Neutrophil (primary cell): Measurements from ENCODE around the gene RASAL3.
"Not testable (repeated sequence)": the region's sequence is repeated elsewhere in the genome, so short reads cannot be mapped to it uniquely, and the experiment has no call there.

Experiments
- H3K27ac ChIP-seq: fragments of 200-600 bp; sonication (generic); 2 replicates; pipeline ENCODE4 v1.5.1; 2016; ENCODE audit warnings: mild to moderate bottlenecking, moderate library complexity
- H3K27me3 ChIP-seq: fragments of 200-600 bp; sonication (generic); 2 replicates; pipeline ENCODE4 v1.6.0; 2016; ENCODE audit warnings: mild to moderate bottlenecking
- H3K36me3 ChIP-seq: fragments of 200-600 bp; sonication (generic); 2 replicates; pipeline ENCODE4 v1.5.1; 2017
- H3K4me1 ChIP-seq, 2 experiments: fragments of 200-600 bp in 1 of 2; sonication (generic) in 1 of 2; 1 replicate in 1 of 2; 2 replicates in 1 of 2; pipeline versions ENCODE4 v1.5.1 to v1.6.1; 2013 to 2016; ENCODE audit warnings: low read depth in 1 of 2, low read length in 1 of 2, mild to moderate bottlenecking in 1 of 2, moderate library complexity in 1 of 2; ENCODE audit not compliant: control insufficient read depth in 1 of 2, insufficient read depth in 1 of 2
- H3K4me3 ChIP-seq, 2 experiments: fragments of 200-600 bp in 1 of 2; sonication (generic) in 1 of 2; 1 replicate in 1 of 2; 2 replicates in 1 of 2; pipeline ENCODE4 v1.5.1; 2013 to 2016; ENCODE audit warnings: low read depth in 1 of 2, low read length in 1 of 2, mild to moderate bottlenecking in 1 of 2, moderate library complexity in 1 of 2
- H3K9me3 ChIP-seq: fragments of 200-600 bp; sonication (generic); 2 replicates; pipeline ENCODE4 v1.5.1; 2016
- TF ChIP-seq, protein P1 (sequence below): fragments of 200-600 bp; sonication (generic); IDR thresholded peaks from 2 replicates; pipeline ENCODE4 v1.5.1; 2016; ENCODE audit warnings: antibody characterized with exemption

The RASAL3 gene

DNA sequence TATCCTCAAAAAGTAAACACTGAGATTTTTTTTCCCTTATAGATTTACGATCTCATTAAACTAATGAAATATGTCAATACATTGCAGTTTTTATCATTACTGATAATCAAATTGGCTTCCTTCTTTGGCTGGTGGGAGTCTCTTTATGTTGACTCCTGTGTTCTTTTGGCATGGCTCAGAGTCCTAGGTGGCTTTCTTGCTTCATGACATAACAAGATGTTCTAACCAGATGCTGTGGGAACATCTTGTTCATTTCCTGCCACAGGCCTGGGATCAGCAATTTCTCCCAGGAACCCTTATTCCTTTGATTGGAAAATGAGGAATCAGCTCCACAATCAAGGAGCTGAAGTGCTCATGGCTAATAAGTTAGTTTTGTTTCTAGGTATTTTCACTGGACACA lies 30.8 kb upstream of the RASAL3 start:
- TF ChIP-seq, protein P1, sequence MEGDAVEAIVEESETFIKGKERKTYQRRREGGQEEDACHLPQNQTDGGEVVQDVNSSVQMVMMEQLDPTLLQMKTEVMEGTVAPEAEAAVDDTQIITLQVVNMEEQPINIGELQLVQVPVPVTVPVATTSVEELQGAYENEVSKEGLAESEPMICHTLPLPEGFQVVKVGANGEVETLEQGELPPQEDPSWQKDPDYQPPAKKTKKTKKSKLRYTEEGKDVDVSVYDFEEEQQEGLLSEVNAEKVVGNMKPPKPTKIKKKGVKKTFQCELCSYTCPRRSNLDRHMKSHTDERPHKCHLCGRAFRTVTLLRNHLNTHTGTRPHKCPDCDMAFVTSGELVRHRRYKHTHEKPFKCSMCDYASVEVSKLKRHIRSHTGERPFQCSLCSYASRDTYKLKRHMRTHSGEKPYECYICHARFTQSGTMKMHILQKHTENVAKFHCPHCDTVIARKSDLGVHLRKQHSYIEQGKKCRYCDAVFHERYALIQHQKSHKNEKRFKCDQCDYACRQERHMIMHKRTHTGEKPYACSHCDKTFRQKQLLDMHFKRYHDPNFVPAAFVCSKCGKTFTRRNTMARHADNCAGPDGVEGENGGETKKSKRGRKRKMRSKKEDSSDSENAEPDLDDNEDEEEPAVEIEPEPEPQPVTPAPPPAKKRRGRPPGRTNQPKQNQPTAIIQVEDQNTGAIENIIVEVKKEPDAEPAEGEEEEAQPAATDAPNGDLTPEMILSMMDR, result no peak
- peaks cover 20% of the 10 kb centered on the region for H3K27me3 ChIP-seq
- H3K9me3 ChIP-seq, result no peaks in the 10 kb centered on the region
- H3K36me3 ChIP-seq, result no peaks in the 10 kb centered on the region
- no peak overlapping the region for H3K27ac ChIP-seq
- H3K4me3 ChIP-seq, result no peak overlapping the region
- no peaks in the 10 kb centered on the region for H3K4me1 ChIP-seq

DNA sequence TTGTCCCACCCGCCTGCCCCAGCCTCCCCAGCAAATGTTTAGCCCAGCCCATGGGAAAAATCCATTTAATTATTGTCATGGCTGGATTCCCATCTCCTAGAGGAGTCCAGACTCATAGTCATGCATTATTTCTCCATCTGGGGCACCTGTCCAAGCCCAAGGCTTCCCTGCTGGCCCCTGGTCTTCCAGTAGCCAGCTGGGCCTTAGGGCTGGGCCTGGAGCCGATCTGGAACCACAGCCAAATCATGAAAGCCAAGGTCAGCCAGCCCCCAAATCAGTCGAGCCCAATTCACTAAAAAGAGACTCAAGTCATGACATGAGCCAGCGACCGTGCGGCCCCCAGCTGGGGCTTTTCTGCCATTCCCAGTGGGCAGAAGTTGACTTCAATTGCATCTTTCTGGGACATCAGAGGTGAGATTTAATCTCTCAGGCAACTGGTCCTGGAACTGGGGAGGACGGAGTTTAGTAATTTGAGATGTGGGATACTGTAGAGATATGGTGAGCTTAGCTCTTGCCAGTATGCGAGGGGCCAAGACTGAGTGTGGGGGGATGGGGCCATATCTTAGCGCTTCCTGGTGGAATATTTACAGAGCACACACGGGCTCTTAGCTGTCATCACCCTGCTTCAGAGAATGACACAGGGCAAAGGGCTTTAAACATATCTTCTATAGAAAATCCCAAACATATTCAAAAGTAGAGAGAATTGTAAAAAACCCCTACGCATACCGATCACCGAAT lies 24.3 kb upstream of the RASAL3 start:
- TF ChIP-seq, protein P1, result no peak
- peaks cover 7% of the 10 kb centered on the region for H3K27me3 ChIP-seq
- H3K36me3 ChIP-seq, result no peaks in the 10 kb centered on the region
- no peak overlapping the region for H3K4me3 ChIP-seq
- no peaks in the 10 kb centered on the region for H3K9me3 ChIP-seq
- H3K27ac ChIP-seq, result no peak overlapping the region
- no peaks in the 10 kb centered on the region for H3K4me1 ChIP-seq

DNA sequence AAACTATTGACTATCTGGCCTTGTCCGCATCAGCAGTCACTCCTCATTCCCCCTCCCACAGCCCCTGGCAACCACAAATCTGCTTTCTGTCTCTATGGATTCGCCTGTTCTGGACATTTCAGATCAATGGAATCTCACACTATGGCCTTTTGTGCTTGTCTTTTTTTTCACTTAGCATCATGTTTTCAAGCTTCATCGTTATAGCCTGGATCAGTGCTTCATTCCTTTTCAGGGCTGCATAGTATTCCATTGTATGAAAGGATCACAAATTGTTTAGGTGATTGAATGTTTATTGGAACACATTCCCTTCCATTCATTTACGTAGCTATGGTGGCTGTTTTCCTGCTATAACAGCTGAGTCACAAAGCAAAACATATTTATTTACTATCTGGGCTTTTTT lies 22.7 kb upstream of the RASAL3 start:
- H3K4me3 ChIP-seq, result no peak overlapping the region
- no peaks in the 10 kb centered on the region for H3K4me1 ChIP-seq
- no peak overlapping the region for H3K27ac ChIP-seq
- H3K9me3 ChIP-seq, result no peaks in the 10 kb centered on the region
- H3K27me3 ChIP-seq, result no peaks in the 10 kb centered on the region
- TF ChIP-seq, protein P1, result no peak
- no peaks in the 10 kb centered on the region for H3K36me3 ChIP-seq

DNA sequence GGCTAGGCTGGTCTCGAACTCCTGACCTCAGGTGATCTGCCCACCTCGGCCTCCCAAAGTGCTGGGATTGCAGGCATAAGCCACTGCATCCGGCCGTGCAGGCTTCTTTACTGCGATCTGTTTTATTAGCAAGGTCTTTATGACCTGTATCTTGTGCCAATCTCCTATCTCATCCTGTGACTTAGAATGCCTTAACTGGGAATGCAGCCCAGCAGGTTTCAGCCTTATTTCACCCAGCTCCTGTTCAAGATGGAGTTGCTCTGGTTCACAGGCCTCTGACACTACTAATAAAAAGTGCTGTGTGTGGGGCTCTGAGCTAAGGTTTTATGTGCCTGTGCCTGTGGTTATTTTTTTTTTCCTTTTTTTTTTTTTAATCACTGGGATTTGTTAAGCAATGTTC lies 21.4 kb upstream of the RASAL3 start:
- not testable (repeated sequence) for H3K36me3 ChIP-seq, H3K27me3 ChIP-seq, H3K4me1 ChIP-seq, H3K4me3 ChIP-seq, H3K27ac ChIP-seq, H3K9me3 ChIP-seq

DNA sequence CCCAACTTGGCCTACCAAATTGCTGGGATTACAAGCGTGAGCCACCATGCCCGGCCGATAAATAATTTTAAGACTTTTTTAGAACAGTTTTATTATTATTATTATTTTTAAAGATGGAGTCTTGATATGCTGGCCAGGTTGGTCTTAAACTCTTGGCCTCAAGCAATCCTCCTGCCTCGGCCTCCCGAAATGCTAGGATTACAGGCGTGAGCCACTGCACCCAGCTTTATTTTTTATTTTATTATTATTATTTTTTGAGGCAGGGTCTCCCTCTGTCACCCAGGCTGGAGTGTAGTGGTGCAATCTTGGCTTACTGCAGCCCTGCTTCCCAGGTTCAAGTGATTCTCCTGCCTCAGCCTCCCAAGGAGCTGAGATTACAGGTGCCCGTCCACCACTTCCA lies 16.7 kb upstream of the RASAL3 start:
- H3K9me3 ChIP-seq, H3K4me1 ChIP-seq, H3K4me3 ChIP-seq, H3K36me3 ChIP-seq, H3K27ac ChIP-seq, H3K27me3 ChIP-seq: not testable (repeated sequence)

DNA sequence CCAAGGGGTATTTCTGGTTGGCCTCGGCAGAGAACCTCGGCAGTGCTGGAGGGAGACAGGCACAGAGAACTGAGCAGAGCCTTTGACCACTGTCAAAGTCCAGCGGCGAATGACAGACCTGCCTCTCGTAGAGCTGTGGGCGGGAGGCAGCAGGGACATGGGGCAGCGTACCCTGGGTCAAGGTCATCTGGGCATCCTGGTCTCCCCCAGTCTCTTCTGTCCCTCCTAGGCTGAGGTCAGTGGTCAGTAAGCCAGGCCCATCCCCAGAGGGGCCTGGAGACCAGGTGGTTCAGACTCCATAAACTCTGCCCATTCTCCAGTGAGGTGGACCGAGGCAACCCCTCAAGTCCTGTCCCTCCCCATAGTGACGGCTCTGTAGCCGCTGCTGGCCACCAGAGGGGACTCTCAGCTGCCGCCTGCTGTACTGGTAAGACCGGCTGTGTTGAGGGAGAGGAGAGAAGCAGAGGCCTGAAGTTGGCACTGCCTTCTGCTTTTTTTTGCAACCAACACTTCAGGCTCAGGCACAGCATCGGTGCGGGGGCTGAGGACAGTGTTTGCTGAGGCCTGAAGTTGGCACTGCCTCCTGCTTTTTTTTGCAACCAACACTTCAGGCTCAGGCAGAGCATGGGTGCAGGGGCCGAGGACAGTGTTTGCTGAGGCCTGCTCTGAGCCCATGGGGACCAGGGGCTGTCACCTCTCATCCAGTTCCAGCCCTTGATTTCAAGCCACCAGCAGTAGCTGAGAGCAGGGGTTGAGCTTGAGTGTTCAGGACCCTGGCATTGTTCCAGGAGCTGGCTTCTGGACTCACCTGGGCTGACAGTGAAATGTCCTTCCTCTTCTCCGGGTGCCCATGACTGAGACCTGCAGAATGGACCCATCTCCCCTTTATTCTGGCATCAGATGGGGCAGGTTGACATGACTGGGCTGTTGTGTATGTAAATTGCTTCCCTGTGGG lies 15.3 kb upstream of the RASAL3 start, which contains the start of gene PGLYRP2:
PGLYRP2 (minus strand) TSS at position 111 of the 955 bp plus-strand sequence. CDS start 130 bp downstream, outside the sequence.
- TF ChIP-seq, protein P1, result no peak
- no peak within 1 kb of the TSS for H3K27ac ChIP-seq
- no peaks in the 10 kb centered on the region for H3K4me1 ChIP-seq
- H3K27me3 ChIP-seq, result no peaks in the 10 kb centered on the region
- H3K4me3 ChIP-seq, result no peak within 1 kb of the TSS
- no peaks in the 10 kb centered on the region for H3K36me3 ChIP-seq
- no peaks in the 10 kb centered on the region for H3K9me3 ChIP-seq
